K562 (cell line): ENCODE results near the gene ABCA7. TPM values are rescaled to one million over a fixed set of nuclear protein-coding genes. Genes with fewer than 3 reads are reported as not detected.
A peak's percentile ranks its signal among the peaks of the same experiment; 100 is the strongest.
"Not testable (repeated sequence)": the region's sequence is repeated elsewhere in the genome, so short reads cannot be mapped to it uniquely, and the experiment has no call there.

ENCODE experiments used
- ATAC-seq: fragments of 200-7000 bp; cut with Tn5 transposase; 3 replicates; pipeline ENCODE4 v1.9.1; 2020; ENCODE audit warnings: moderate library complexity
- BruUV-seq: library from RNA; stranded (reverse); fragments of 400-500 nt; replicated peaks from 2 replicates; lab custom pipeline; 2021; lab: Mats Ljungman, UMichigan
- CTCF ChIA-PET: fragments of 300-600 bp; formaldehyde crosslinking; extraction: SDS; loops from one replicate; lab custom pipeline; 2021; ENCODE audit warnings: low intra/inter-chr PET ratio; lab: Yijun Ruan, JAX
- POLR2A ChIA-PET: fragments of 300-600, 350-650 bp; sonication (Branson Sonifier 250); formaldehyde crosslinking; extraction: SDS; loops from one replicate; lab custom pipeline; 2021; ENCODE audit warnings: antibody characterized with exemption, inconsistent platforms; lab: Yijun Ruan, JAX
- DNase-seq, 4 experiments: peaks; one replicate each; pipeline versions ENCODE4 v3.0.0 to v3.0.0-alpha.2; 2011 to 2018; ENCODE audit warnings: low spot score in 3 of 4, mixed read lengths in 3 of 4; ENCODE audit errors: extremely low read depth in 1 of 4
- FAIRE-seq: peaks from 2 replicates; lab custom pipeline; 2011; peaks lifted over from hg19 to GRCh38; lab: Jason Lieb, UNC
- H2AFZ ChIP-seq: 2 replicates; pipeline ENCODE4 v1.6.0; 2011; ENCODE audit warnings: low read depth, low read length, control low read depth, inconsistent platforms
- H3K27ac ChIP-seq: fragments of 200-600 bp; 3 replicates; pipeline ENCODE4 v1.8.0; 2011; ENCODE audit warnings: low read depth, mild to moderate bottlenecking, control low read depth, inconsistent platforms, low read length, moderate library complexity, mixed read lengths; ENCODE audit errors: extremely low read depth
- H3K27me3 ChIP-seq, 2 experiments: fragments of 300-600 bp in 1 of 2; 2 replicates in 1 of 2; 3 replicates in 1 of 2; pipeline versions ENCODE4 v1.6.0 to v1.8.0; 2011; ENCODE audit warnings: inconsistent platforms in 2 of 2, low read length in 2 of 2, mild to moderate bottlenecking in 1 of 2, mixed read lengths in 1 of 2, moderate library complexity in 1 of 2; ENCODE audit not compliant: control insufficient read depth in 2 of 2, insufficient read depth in 2 of 2
- H3K36me3 ChIP-seq: fragments of 300-600 bp; 3 replicates; pipeline ENCODE4 v1.8.0; 2011; ENCODE audit warnings: mild to moderate bottlenecking, low read length, inconsistent platforms; ENCODE audit not compliant: control insufficient read depth, insufficient read depth
- H3K4me1 ChIP-seq, 2 experiments: fragments of 200-600 bp in 1 of 2; replicated peaks in 1 of 2; 2 replicates in 1 of 2; 3 replicates in 1 of 2; pipeline versions ENCODE4 v1.5.1 to v1.8.0; 2011; ENCODE audit warnings: inconsistent platforms in 2 of 2, low read length in 2 of 2, mild to moderate bottlenecking in 1 of 2, mixed read lengths in 1 of 2, moderate library complexity in 1 of 2; ENCODE audit not compliant: control insufficient read depth in 2 of 2, insufficient read depth in 2 of 2
- H3K4me2 ChIP-seq: 2 replicates; pipeline ENCODE4 v1.6.1; 2011; ENCODE audit warnings: low read length, control low read depth, inconsistent platforms, mixed read lengths; ENCODE audit not compliant: insufficient read depth
- H3K4me3 ChIP-seq: fragments of 200-600 bp; sonication (generic), shearing (Covaris generic); 2 replicates; pipeline ENCODE4 v1.5.1; 2016; ENCODE audit warnings: control low read depth, inconsistent platforms
- H3K79me2 ChIP-seq: fragments of 200-600 bp; 3 replicates; pipeline ENCODE4 v1.8.0; 2011; ENCODE audit warnings: low read length, inconsistent platforms; ENCODE audit not compliant: control insufficient read depth, insufficient read depth
- H3K9ac ChIP-seq, 2 experiments: 2 replicates each; pipeline versions ENCODE4 v1.6.0 to v1.6.1; 2011; ENCODE audit warnings: low read depth in 2 of 2, low read length in 2 of 2, control low read depth in 1 of 2, inconsistent platforms in 1 of 2, mild to moderate bottlenecking in 1 of 2, mixed read lengths in 1 of 2; ENCODE audit not compliant: insufficient read depth in 1 of 2
- H3K9me1 ChIP-seq: one replicate; pipeline ENCODE4 v1.6.0; 2011; ENCODE audit warnings: inconsistent platforms, mild to moderate bottlenecking, low read length, moderate library complexity; ENCODE audit not compliant: control insufficient read depth, insufficient read depth
- H3K9me3 ChIP-seq: replicated peaks from 2 replicates; pipeline ENCODE4 v1.5.1; 2011; ENCODE audit warnings: low read depth, low read length, inconsistent platforms; ENCODE audit not compliant: control insufficient read depth, insufficient read depth
- H4K20me1 ChIP-seq: replicated peaks from 2 replicates; pipeline ENCODE4 v1.6.1; 2011; ENCODE audit warnings: low read length, inconsistent platforms, mixed read lengths; ENCODE audit not compliant: control insufficient read depth, insufficient read depth
- BCOR ChIP-seq: fragments of 450-650 bp; IDR thresholded peaks from 2 replicates; pipeline ENCODE4 v1.6.1; 2016
- CHD4 ChIP-seq: fragments of 200-600 bp; sonication (generic); IDR thresholded peaks from 3 replicates; pipeline ENCODE4 v1.6.1; 2012; ENCODE audit warnings: low read depth, mild to moderate bottlenecking, mixed read lengths, low read length, inconsistent platforms; ENCODE audit not compliant: insufficient read depth, insufficient replicate concordance, poor library complexity, severe bottlenecking
- POLR2G ChIP-seq: fragments of 200-400 bp; formaldehyde crosslinking; IDR thresholded peaks from 2 replicates; pipeline ENCODE4 v1.6.1; 2017; ENCODE audit warnings: low read depth, mild to moderate bottlenecking, antibody characterized with exemption, low read length, moderate library complexity
- SLC30A9 ChIP-seq: fragments of 250-450 bp; sonication (Bioruptor Pico); IDR thresholded peaks from 2 replicates; pipeline ENCODE4 v1.8.0; 2022; ENCODE audit warnings: mild to moderate bottlenecking, moderate library complexity
- WGBS: fragments of 100-300 bp; shearing (Covaris generic); methylation state at CpG from one replicate; pipeline ENCODE4 v1.1.6; 2016; ENCODE audit warnings: low coverage, mixed read lengths; ENCODE audit not compliant: insufficient coverage; ENCODE audit errors: missing lambda C conversion rate; 5-methylcytosine and 5-hydroxymethylcytosine counted together
- in situ Hi-C: fragments of 300-500 bp; cut with MboI; formaldehyde crosslinking; loops from 4 replicates; pipeline ENCODE4 v1.15.0; 2018; ENCODE audit warnings: inconsistent platforms, mixed read lengths
- intact Hi-C: fragments of 100-400 bp; cut with micrococcal nuclease; formaldehyde crosslinking; loops from 2 replicates; pipeline ENCODE4 v1.14.2; 2022
- polyA plus RNA-seq, 8 experiments: library from polyadenylated mRNA; depleted of rRNA in 4 of 8; stranded (reverse) in 5 of 8; unstranded in 3 of 8; fragments of >200 nt; fragmentation: Nextera tagmentation in 2 of 8; fragmentation: Illumina TruSeq in 1 of 8; extraction: Ambion mirVana in 2 of 8; extraction: Trizol in 1 of 8; gene quantifications; 2 replicates each; pipeline versions ENCODE4 v1.2.1 to v1.2.3, GENCODE V29; 2011 to 2014; ENCODE audit warnings: inconsistent platforms in 1 of 8, missing spikeins in 1 of 8
- total RNA-seq, 7 experiments: library from RNA; depleted of rRNA in 6 of 7; stranded (reverse); fragments of >200 nt in 6 of 7; fragmentation: Illumina TruSeq in 2 of 7; extraction: Trizol in 2 of 7; gene quantifications; 2 replicates each; pipeline versions ENCODE4 v1.2.1 to v1.2.3, GENCODE V29; 2011 to 2021; ENCODE audit warnings: low replicate concordance in 1 of 7
- TF ChIP-seq, protein P1 (sequence below): sonication (generic); formaldehyde crosslinking; IDR thresholded peaks from 2 replicates; pipeline ENCODE4 v1.8.1; 2023; ENCODE audit warnings: mild to moderate bottlenecking, missing genetic modification reagents
- TF ChIP-seq, protein P2 (sequence below): fragments of 250-450 bp; sonication (Bioruptor Pico); IDR thresholded peaks from 2 replicates; pipeline ENCODE4 v1.5.0; 2021; ENCODE audit warnings: mild to moderate bottlenecking, moderate library complexity

The ABCA7 gene
- total and polyA plus RNA-seq, 9 of the 15 experiments (the other 6 are each of a cell fraction or from before 2014, with no cell fraction given): 2.3 to 96.1 (median 31.2) TPM

DNA sequence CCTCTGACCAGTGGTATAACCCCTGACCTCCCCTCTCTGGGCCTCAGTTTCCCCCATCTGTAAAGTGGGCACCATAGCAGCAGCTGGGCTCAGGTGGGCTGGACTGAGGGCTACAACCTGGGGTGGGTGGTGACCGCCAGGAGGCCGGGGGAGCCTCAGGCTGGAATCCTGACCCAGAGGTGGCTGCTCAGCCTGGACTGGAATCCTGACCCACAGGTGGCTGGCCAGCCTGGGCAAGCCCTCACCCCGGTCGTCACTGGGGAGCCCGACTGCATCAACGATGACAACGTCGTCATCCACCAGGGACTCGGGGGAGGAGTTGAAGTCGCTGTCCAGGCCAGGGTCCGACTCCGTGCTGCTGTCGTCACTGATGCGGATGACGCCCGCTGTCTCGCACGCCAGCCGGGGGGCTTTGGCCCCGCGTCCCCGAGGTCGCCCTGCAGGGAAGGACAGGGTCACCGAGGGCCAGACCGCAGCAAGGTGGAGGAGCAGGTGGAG lies 74.1 kb downstream of the ABCA7 start:
- ChIA-PET CTCF (interaction anchor here (0.7 to 3.8 kb wide), 4 partner anchors 80 to 126 kb away, joined by 3 to 21 read pairs (median 14); partner anchors contain the start of gene ATP5F1D), POLR2A (interaction anchor here (0.6 to 2.3 kb wide), 8 partner anchors 9 to 155 kb away, joined by 3 to 14 read pairs (median 4); partner anchors contain the start of genes ATP5F1D, CIRBP and GPX4)
- Histone ChIP-seq H3K9me3 (no peaks in the 10 kb centered on the region), H3K4me3 (no peak overlapping the region), H3K4me2 (no peak overlapping the region), H3K27ac (peak overlapping the region; percentile 62; the same call in 1 of the 3 replicates), H3K79me2 (peaks cover 3% of the 10 kb centered on the region; the same call in 1 of the 3 replicates), H2AFZ (no peak overlapping the region), H4K20me1 (no peaks in the 10 kb centered on the region), H3K9me1 (no peaks in the 10 kb centered on the region), H3K36me3 (peaks cover 74% of the 10 kb centered on the region; the same call in 2 of the 3 replicates), H3K27me3 (no peaks in the 10 kb centered on the region), H3K9ac (peak overlapping the region in 1 of 2 experiments; percentile 33; a peak in 2 of 4 replicates), H3K4me1 (peaks cover 9 to 75% of the 10 kb centered on the region in 2 experiments)
- no TSS peak for BruUV-seq
- 94% methylated on average over 12 of the region's 25 CpGs for WGBS
- DNase-seq: no peak
- TF ChIP-seq, protein P1, sequence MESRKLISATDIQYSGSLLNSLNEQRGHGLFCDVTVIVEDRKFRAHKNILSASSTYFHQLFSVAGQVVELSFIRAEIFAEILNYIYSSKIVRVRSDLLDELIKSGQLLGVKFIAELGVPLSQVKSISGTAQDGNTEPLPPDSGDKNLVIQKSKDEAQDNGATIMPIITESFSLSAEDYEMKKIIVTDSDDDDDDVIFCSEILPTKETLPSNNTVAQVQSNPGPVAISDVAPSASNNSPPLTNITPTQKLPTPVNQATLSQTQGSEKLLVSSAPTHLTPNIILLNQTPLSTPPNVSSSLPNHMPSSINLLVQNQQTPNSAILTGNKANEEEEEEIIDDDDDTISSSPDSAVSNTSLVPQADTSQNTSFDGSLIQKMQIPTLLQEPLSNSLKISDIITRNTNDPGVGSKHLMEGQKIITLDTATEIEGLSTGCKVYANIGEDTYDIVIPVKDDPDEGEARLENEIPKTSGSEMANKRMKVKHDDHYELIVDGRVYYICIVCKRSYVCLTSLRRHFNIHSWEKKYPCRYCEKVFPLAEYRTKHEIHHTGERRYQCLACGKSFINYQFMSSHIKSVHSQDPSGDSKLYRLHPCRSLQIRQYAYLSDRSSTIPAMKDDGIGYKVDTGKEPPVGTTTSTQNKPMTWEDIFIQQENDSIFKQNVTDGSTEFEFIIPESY: no peak
- TF ChIP-seq BCOR: peak; percentile 47; the same call in 1 of the 2 replicates
- peak; percentile 62 for TF ChIP-seq CHD4
- TF ChIP-seq, protein P2, sequence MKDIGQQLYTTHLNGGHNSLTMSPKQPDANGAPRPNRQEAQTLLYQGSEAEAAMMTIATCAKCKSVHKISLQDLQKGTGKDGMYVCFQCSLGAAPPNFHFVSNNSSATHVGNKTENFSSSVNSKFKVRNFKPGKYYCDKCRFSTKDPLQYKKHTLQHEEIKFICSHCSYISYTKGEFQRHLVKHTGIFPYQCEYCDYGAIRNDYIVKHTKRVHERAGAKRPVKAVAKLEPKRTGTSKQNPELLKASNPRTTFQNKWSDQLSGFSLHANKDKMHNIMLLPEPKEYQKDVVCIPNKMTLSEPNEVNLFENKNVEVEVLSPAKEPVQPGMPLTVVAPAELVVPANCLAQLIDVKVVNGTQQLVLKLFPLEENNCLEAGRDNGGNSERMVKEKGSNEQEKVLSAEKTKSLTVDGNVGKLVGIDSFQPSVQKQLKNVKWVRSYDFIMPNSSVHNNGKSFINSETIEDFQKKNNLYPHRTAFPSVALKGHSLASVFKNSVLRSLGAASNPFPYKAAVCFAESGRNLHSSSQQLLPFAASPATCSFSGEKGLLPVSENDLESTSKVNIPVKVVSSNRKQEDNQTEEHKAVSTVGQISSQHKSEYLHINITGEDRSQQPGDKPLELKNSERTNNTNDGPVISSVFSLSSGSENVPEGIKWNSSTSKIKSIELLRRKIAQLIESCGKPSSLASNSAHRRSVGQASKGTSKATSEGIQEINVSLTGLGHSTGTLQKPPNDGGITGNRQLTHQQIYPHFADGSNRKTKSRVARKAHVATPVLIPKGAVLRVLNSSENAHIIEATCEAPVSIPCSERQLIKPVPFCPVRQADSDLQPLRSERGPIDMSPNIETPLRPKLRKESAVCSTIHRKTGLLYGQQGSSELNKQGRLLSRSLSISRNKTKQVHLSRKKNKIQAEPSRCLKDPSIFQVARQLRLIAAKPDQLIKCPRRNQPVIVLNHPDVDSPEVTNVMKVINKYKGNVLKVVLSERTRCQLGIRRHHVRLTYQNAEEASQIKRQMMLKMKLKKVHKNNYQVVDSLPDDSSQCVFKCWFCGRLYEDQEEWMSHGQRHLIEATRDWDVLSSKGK (CRISPR knock-in tag): no peak
- no peak for TF ChIP-seq SLC30A9 (CRISPR knock-in tag)
- TF ChIP-seq POLR2G: peak; percentile 48; the same call in 1 of the 2 replicates
- FAIRE-seq: no peak
- intact Hi-C loops (loop anchor here (2.0 to 5.0 kb wide), 2 partner anchors 78 to 127 kb away; partner anchors contain the start of gene ATP5F1D), in situ Hi-C loops (no loop called here)
- no peak for ATAC-seq

DNA sequence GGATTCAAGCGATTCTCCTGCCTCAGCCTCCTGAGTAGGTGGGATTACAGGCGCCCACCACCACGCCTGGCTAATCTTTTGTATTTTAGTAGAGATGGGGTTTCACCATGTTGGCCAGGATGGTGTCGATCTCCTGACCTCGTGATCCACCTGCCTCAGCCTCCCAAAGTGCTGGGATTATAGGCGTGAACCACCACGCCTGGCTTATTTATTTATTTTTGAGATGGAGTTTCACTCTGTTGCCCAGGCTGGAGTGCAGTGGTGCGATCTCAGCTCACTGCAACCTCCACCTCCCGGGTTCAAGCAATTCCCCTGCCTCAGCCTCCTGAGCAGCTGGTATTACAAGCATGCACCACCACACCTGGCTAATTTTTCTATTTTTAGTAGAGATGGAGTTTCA lies 74.8 kb downstream of the ABCA7 start:
- FAIRE-seq, H3K9ac ChIP-seq, H3K4me2 ChIP-seq, H4K20me1 ChIP-seq, ATAC-seq, H3K4me3 ChIP-seq, DNase-seq, H3K9me1 ChIP-seq, in situ Hi-C loops, H3K27me3 ChIP-seq, H2AFZ ChIP-seq, H3K27ac ChIP-seq, H3K9me3 ChIP-seq, BruUV-seq, H3K79me2 ChIP-seq: not testable (repeated sequence)
- peaks cover 76% of the 10 kb centered on the region; the same call in 2 of the 3 replicates for H3K36me3 ChIP-seq
- ChIA-PET POLR2A (interaction anchor here (0.6 kb wide), 1 partner anchor 79 kb away, joined by 3 read pairs; no protein-coding TSS in a partner anchor), CTCF (interaction anchor here (2.9 to 3.8 kb wide), 2 partner anchors 80 to 126 kb away, joined by 21 read pairs; partner anchors contain the start of gene ATP5F1D)
- intact Hi-C loops: loop anchor here (5.0 kb wide), 1 partner anchor 78 kb away; no protein-coding TSS in a partner anchor
- peaks cover 9 to 74% of the 10 kb centered on the region in 2 experiments for H3K4me1 ChIP-seq
- 87% methylated on average over 8 of the region's 9 CpGs for WGBS
